Vagina (tissue), 2 donors: ENCODE results near the gene KIAA1549.

ENCODE experiments used
- POLR2A ChIP-seq, 2 donors: fragments of 450-650 bp; IDR thresholded peaks; one replicate each; pipeline ENCODE4 v1.6.1; 2017; ENCODE audit warnings: antibody characterized with exemption in 2 of 2, mild to moderate bottlenecking in 2 of 2, moderate library complexity in 2 of 2
- POLR2AphosphoS5 ChIP-seq, 2 donors: sonication (generic); formaldehyde crosslinking; IDR thresholded peaks; one replicate each; pipeline ENCODE4 v1.9.0; 2017; ENCODE audit warnings: antibody characterized with exemption in 2 of 2, mild to moderate bottlenecking in 2 of 2, low read depth in 1 of 2; ENCODE audit not compliant: insufficient read depth in 1 of 2

GRCh38 chr7:138864667-138865066 is 116.5 kb downstream of the KIAA1549 start:
- TF ChIP-seq POLR2AphosphoS5 (IDR thresholded peaks at IDR 0.05; ENCODE audit: insufficient read depth in 1 of 2, low read depth in 1 of 2) (peak in 1 of 2 donors; percentile 40), POLR2A (IDR thresholded peaks at IDR 0.05) (no peak)
